Right lobe of liver (tissue), 6 donors: ENCODE results near the gene OR11H7. TPM values are rescaled to one million over a fixed set of nuclear protein-coding genes. Genes with fewer than 3 reads are reported as not detected.
"Not testable (repeated sequence)": the region's sequence is repeated elsewhere in the genome, so short reads cannot be mapped to it uniquely, and the experiment has no call there.

Experiments
- ATAC-seq, 4 donors: fragments of 200-7000 bp; cut with Tn5 transposase; one replicate each; pipeline ENCODE4 v1.9.1; 2020; ENCODE audit warnings: mild to moderate bottlenecking in 4 of 4, moderate library complexity in 4 of 4
- DNase-seq, 3 donors: peaks; one replicate each; pipeline ENCODE4 v3.0.0-alpha.2; 2020
- H3K27ac ChIP-seq, 3 donors: fragments of 200-600 bp; one replicate each; pipeline ENCODE4 v1.8.0; 2022
- H3K27me3 ChIP-seq, 2 donors: fragments of 200-600 bp; one replicate each; pipeline ENCODE4 v1.8.0; 2022
- H3K36me3 ChIP-seq, 4 donors: fragments of 200-600 bp; sonication (generic) in 1 of 4; one replicate each; pipeline versions ENCODE4 v1.5.1 to v1.8.0; 2017 to 2022; ENCODE audit warnings: control low read depth in 1 of 4
- H3K4me1 ChIP-seq, 4 donors: fragments of 200-600 bp; sonication (generic) in 1 of 4; one replicate each; pipeline versions ENCODE4 v1.5.1 to v1.8.0; 2017 to 2022; ENCODE audit warnings: control low read depth in 1 of 4
- H3K4me3 ChIP-seq, 3 donors: fragments of 200-600 bp; one replicate each; pipeline ENCODE4 v1.8.0; 2022
- H3K9me3 ChIP-seq, 4 donors: fragments of 200-600 bp; sonication (generic) in 1 of 4; one replicate each; pipeline versions ENCODE4 v1.5.1 to v1.8.0; 2017 to 2022; ENCODE audit warnings: control low read depth in 1 of 4
- CTCF ChIP-seq, 4 donors: fragments of 200-600 bp in 3 of 4; fragments of 450-650 bp in 1 of 4; IDR thresholded peaks; one replicate each; pipeline versions ENCODE4 v1.5.1 to v1.8.0; 2016 to 2022; ENCODE audit warnings: antibody characterized with exemption in 4 of 4, mild to moderate bottlenecking in 2 of 4
- POLR2A ChIP-seq: fragments of 450-650 bp; IDR thresholded peaks from one replicate; pipeline ENCODE4 v1.6.1; 2017; ENCODE audit warnings: antibody characterized with exemption, mild to moderate bottlenecking
- WGBS: methylation state at CpG from one replicate; pipeline ENCODE4 v1.1.6; 2018; ENCODE audit warnings: low coverage, low lambda C conversion rate; ENCODE audit not compliant: insufficient coverage; ENCODE audit errors: missing lambda C conversion rate; 5-methylcytosine and 5-hydroxymethylcytosine counted together
- intact Hi-C, 2 donors: fragments of 100-400 bp; cut with DNase I; formaldehyde crosslinking; loops; one replicate each; pipeline versions ENCODE4 v1.11.2 to v1.14.1; 2022
- total RNA-seq, 6 experiments: library from RNA; depleted of rRNA in 2 of 6; stranded (reverse); fragments of >200 nt in 2 of 6; fragmentation: NEBNext Ultra II Directional in 3 of 6; extraction: Animal tissue kit (Norgen Biotek cat#: 25700) in 3 of 6; gene quantifications; one replicate each; pipeline versions ENCODE4 v1.1.0 to v1.2.4, GENCODE V29; 2016 to 2023
- donor health status: DM: no; HTN: yes; CAD: no.
- donor health status: DM: no; HTN: no; CAD: no.
- donor health status: DM: no; HTN: no; CAD: no.
- donor health status: DM: no; HTN: yes; CAD: no.
- donor health status: DM: no; HTN: yes; CAD: no.

The OR11H7 gene
- total RNA-seq, 6 experiments from 2014 or later = not detected

- intact Hi-C loops = no loop called here
- no peaks in the 10 kb centered on the region for H3K9me3 ChIP-seq
- ATAC-seq (no peak), DNase-seq (no peak)
- TF ChIP-seq POLR2A (no peak), CTCF (IDR thresholded peaks at IDR 0.05) (no peak)
- H3K27ac ChIP-seq = no peak overlapping the region
- H3K27me3 ChIP-seq = no peaks in the 10 kb centered on the region
- 15% methylated on average over 2 of the region's 2 CpGs for WGBS
- no peak overlapping the region for H3K4me3 ChIP-seq
- H3K4me1 ChIP-seq = no peaks in the 10 kb centered on the region
- H3K36me3 ChIP-seq = no peaks in the 10 kb centered on the region
These were observed 13.6 kb upstream of the OR11H7 start for GRCh38 chr14:20215196-20215595.

GRCh38 chr14:20219033-20219432, 9.7 kb upstream of the OR11H7 start:
- no peak overlapping the region for H3K27ac ChIP-seq
- DNase-seq (no peak), ATAC-seq (no peak)
- no peak overlapping the region for H3K4me3 ChIP-seq
- 30% methylated on average over 4 of the region's 4 CpGs for WGBS
- H3K27me3 ChIP-seq = no peaks in the 10 kb centered on the region
- no peaks in the 10 kb centered on the region for H3K4me1 ChIP-seq
- TF ChIP-seq CTCF (IDR thresholded peaks at IDR 0.05) (no peak), POLR2A (no peak)
- H3K36me3 ChIP-seq = no peaks in the 10 kb centered on the region
- H3K9me3 ChIP-seq = no peaks in the 10 kb centered on the region
- intact Hi-C loops = no loop called here

- TF ChIP-seq POLR2A (no peak), CTCF (IDR thresholded peaks at IDR 0.05) (no peak)
- ATAC-seq = no peak
- H3K27ac ChIP-seq = no peak within 1 kb of the TSS
These were observed 5.4 kb upstream of the OR11H7 start, which contains the start of gene OR11H6 for GRCh38 chr14:20223410-20223809. Gene OR11H6, plus strand, starts transcription at chr14:20223710. Its CDS starts 0 bp downstream, at chr14:20223710.

GRCh38 chr14:20235415-20235814, 6.6 kb downstream of the OR11H7 start:
- H3K4me1 ChIP-seq, DNase-seq, H3K27ac ChIP-seq, H3K27me3 ChIP-seq, ATAC-seq, H3K36me3 ChIP-seq, H3K9me3 ChIP-seq, intact Hi-C loops, H3K4me3 ChIP-seq: not testable (repeated sequence)
- 63% methylated on average over 2 of the region's 4 CpGs for WGBS

More at GRCh38 chr14:20223410-20223809, 5.4 kb upstream of the OR11H7 start, which contains the start of gene OR11H6:
- Histone ChIP-seq H3K9me3 (no peaks in the 10 kb centered on the region), H3K4me1 (no peaks in the 10 kb centered on the region), H3K36me3 (no peaks in the 10 kb centered on the region), H3K27me3 (no peaks in the 10 kb centered on the region), H3K4me3 (no peak within 1 kb of the TSS)
- 12% methylated on average over 2 of the region's 2 CpGs for WGBS
- intact Hi-C loops = no loop called here
- no peak for DNase-seq

- Histone ChIP-seq H3K36me3 (no peaks in the 10 kb centered on the region), H3K27me3 (no peaks in the 10 kb centered on the region), H3K9me3 (no peaks in the 10 kb centered on the region), H3K4me1 (no peaks in the 10 kb centered on the region), H3K4me3 (no peak overlapping the region), H3K27ac (no peak overlapping the region)
- 40% methylated on average over 3 of the region's 3 CpGs for WGBS
- TF ChIP-seq POLR2A (no peak), CTCF (IDR thresholded peaks at IDR 0.05) (peak in 3 of 4 donors; percentile 21 to 32 (median 27))
- DNase-seq = no peak
- no peak for ATAC-seq
- intact Hi-C loops = no loop called here
These were observed 19.0 kb downstream of the OR11H7 start for GRCh38 chr14:20247646-20248246.
